Heart left ventricle (tissue), 13 donors: ENCODE data around the gene BOD1L1.

Experiments used
- CTCF ChIP-seq, 12 donors: fragments of 200-600 bp; sonication (generic) in 4 of 12; IDR thresholded peaks; one replicate each; pipeline versions ENCODE4 v1.5.0 to v1.8.0; 2018 to 2022; ENCODE audit warnings: antibody characterized with exemption in 12 of 12, mild to moderate bottlenecking in 5 of 12
- POLR2A ChIP-seq, 2 donors: fragments of 450-650 bp; IDR thresholded peaks; one replicate each; pipeline ENCODE4 v1.6.1; 2017; ENCODE audit warnings: antibody characterized with exemption in 2 of 2, mild to moderate bottlenecking in 2 of 2, moderate library complexity in 2 of 2
- donor health status: ischemic (EF 13 %, LVEDD 7.1; RV severe dilation, severe dysfunction).
- donor health status: DM: no; HTN: yes; CAD: no.
- donor health status: DM: no; HTN: no; CAD: no.
- donor health status: ischemic (EF 25% LVEDD 6.9; RV normal size, moderate dysfunction).
- donor health status: ischemic (EF 25% LVEDD 5.7; RV mildly dilated, moderate dysfunction).
- donor health status: ischemic (EF 35%, LVEDD 5.7; RV mildly dilated, moderate dysfunction).
- donor health status: nonischemic (EF 11% LVEDD 7.7; RV severe dilation, severe dysfunction).
- donor health status: DM: yes; HTN: yes; CAD: no.
- donor health status: PGD.
- donor health status: ischemic (EF 29% LVEDD 5.4; RV normal size, mild dysfunction).
- donor health status: nonischemic (EF 23%, LVEDD 6.1; RV moderate dilation, normal function).

GRCh38 chr4:13544606-13545393, 82.7 kb downstream of the BOD1L1 start:
- no peak for TF ChIP-seq CTCF (IDR thresholded peaks at IDR 0.05)
- TF ChIP-seq POLR2A (IDR thresholded peaks at IDR 0.05), result no peak
